ELF-1 (cell line): Measurements from ENCODE around the gene STK32A.

Source experiments
- DNase-seq: peaks from one replicate; pipeline ENCODE4 v3.0.0-alpha.2; 2016; ENCODE audit warnings: low read depth, low spot score

STK32A gene

GRCh38 chr5:147391781-147392180 is 157.0 kb downstream of the STK32A start:
- DNase-seq: peak; percentile 68

- no peak for DNase-seq
Measured at GRCh38 chr5:147393874-147394672, 159.2 kb downstream of the STK32A start.

GRCh38 chr5:147396070-147396823 is 161.4 kb downstream of the STK32A start:
- no peak for DNase-seq

GRCh38 chr5:147397616-147398015 is 162.8 kb downstream of the STK32A start:
- peak; percentile 44 for DNase-seq

- no peak for DNase-seq
Measured at GRCh38 chr5:147398860-147399259, 164.0 kb downstream of the STK32A start.

DNA sequence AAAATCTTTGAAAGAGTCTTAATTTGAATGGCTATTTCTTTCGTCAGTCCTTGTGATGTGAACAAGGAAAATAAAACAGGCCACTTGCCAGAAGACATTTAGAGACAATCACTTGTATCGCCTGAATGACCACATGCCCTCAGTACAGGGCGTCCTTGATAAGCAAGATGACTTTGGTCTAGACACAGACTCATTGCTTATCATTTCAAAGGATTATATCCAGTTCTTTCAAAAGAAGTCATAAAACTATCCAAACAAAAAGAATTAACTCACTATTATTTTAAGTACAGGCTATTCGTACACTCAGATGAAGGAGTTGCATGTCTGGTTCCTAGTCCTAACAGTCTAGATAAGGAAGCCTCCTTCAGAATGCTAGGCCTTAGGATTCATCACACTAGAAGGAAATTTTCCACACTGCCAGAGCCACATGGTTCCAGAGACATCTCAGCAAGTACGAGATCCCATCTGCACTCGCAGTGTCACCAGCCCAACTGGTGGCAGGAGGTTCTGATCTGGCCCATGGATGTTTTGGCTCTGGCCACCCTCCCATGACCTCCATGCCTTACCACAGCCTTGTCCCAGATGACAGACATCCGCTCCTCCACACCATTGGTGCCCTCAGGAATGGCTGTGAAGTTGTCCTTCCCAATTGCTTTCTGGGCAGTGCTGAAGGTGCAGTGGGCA is 165.4 kb downstream of the STK32A start:
- DNase-seq: no peak

- no peak for DNase-seq
Measured at GRCh38 chr5:147400881-147401280, 166.1 kb downstream of the STK32A start.

- DNase-seq: peak; percentile 30
Measured at GRCh38 chr5:147403651-147404640, 169.1 kb downstream of the STK32A start.

- no peak for DNase-seq
Measured at GRCh38 chr5:147404706-147405105, 169.9 kb downstream of the STK32A start.

- DNase-seq: no peak
Measured at GRCh38 chr5:147406636-147407035, 171.8 kb downstream of the STK32A start.

GRCh38 chr5:147407094-147407681 is 172.4 kb downstream of the STK32A start:
- no peak for DNase-seq

DNA sequence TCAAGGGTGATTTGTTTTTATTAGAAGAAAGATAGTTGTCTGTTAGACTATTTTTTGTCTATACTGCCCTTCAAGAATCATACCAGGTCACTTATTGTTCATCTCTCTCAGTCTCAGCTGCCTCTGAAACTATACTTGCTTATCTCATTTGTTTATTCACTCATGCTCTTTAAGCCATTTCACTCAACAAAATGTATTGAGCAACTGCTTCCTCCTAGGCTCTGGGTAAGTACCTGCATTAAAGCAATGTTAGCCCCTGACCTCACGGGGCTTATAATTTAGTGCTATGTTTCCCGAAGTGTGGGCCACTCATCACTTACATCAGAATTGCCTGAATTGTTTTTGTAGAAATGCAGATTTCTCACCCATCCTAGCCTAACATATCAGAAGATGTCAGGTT is 174.2 kb downstream of the STK32A start:
- DNase-seq: no peak

DNA sequence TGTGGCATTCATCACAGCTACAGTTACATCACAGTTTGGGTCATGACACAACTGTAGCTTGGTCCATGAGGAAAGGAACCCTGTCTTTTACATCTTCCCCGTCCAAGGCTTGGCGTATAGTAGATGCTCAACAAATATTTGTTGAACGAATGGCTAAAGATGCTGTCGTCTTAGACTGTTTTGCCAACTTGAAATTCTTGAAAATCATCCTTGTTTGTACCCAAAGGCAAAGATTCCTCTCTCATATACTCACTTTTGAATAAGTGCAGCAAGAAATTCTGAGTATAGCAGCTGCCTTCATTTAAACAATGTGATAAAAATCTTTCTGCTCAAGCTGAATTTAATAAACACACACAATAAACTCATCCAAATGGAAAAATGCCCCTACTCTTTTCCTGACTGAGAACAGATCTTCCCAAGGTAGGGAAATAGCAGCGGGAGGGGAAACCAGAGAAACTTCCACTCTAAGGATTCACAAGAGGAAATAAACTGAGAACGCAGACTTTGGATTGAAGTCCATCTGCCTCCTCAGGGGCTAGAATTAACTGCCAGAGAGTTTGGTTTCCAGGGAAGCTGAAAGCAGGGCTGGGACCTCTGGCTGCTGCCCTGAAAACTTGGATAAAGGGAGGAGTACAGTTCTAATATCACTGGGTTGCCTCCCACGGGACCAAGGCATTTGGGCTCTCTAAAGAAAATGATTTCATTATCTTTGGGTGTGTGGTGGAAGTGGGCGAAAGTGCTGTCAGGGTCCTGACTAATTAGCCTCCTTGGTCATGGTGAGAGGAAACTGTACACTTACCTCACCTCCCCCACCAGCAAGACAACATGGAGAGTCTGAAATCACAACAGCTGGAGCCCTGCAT is 175.9 kb downstream of the STK32A start:
- no peak for DNase-seq

DNA sequence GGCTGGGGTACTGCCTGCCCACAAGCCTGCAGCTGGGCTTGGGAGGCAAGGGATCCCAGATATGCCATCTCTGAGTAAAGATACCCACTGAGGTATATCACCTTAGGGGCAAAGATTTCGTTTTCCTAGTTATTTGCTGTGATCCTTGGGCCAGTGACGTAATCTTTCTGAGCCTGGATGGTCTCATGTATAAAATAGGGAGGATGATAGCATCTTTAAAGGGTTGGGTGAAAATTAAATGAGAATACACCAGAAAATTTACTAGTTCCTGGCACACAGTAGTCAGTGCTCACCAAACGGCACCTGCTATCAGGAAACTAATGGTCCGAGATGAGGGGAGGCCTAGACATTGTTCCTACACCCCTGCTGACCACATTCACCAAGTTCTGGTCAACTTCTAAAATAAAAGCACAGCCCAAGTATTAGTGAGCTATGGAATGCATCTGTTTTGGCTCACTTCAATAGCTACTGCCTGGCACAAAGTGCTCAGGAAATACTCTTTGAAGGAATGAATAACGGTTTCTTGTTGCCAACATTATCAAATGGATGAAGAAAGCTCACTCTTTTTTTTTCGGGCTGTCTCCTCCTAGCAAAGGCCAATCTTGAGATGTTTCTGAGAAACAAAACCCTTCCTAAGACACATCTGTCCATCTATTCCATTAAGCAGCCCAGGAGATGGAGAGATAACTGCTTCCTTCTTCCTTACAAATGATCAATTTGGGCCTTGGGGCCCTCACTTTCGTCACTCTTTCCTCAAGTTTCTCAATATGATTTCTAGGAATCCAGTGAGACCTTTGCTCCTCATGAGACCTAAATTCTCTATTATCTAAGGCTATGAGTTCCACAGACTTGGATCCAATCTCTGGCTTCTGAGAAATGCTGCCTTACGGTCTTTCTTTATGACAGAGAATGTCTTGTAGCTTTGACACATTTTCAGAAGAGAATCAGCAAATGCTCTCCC is 176.8 kb downstream of the STK32A start:
- DNase-seq: no peak

- DNase-seq: no peak
Measured at GRCh38 chr5:147412561-147412960, 177.7 kb downstream of the STK32A start.

GRCh38 chr5:147413266-147413665 is 178.4 kb downstream of the STK32A start:
- DNase-seq: no peak

- DNase-seq: no peak
Measured at GRCh38 chr5:147415651-147416050, 180.8 kb downstream of the STK32A start.

- no peak for DNase-seq
Measured at GRCh38 chr5:147417135-147417813, 182.4 kb downstream of the STK32A start.
